Activated gamma-delta T cell (primary cell): ENCODE data around the gene ZSCAN10.

ENCODE experiments used
- DNase-seq: peaks from one replicate; lab custom pipeline; 2025; lab: John Stamatoyannopoulos, UW

The ZSCAN10 gene

DNA sequence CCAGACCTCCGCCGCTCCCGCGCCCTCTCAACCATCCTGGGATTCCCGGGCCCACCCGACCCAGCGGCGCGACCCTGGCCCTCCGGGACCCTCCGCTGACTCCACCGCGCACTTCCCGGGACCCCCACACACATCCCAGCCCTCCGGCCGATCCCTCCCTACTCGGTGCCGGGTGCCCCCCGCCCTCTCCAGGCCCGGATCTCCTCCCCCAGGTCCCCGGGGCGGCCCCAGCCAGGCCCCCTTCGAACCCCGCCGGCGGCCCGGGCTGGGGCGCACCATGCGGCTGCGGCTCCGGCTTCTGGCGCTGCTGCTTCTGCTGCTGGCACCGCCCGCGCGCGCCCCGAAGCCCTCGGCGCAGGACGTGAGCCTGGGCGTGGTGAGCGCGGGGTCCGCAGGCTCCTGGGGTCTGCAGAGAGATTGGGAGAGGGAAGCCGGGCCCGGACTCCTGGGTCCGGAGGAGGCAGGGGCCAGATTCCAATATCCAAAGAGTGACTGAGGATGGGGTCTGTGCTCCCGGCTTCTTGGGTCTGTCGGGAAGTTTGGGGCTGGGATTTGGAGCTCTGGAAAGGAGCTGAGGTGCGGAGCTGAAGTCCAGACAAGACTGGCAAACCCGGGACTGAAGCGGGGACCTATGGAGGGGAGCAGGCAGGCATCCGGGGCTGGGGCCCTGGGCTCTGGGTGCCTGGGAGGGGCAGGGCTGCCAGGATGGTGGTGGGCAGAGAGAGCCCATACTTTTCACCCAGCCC, 52.3 kb downstream of the ZSCAN10 start:
- DNase-seq: no peak

DNA sequence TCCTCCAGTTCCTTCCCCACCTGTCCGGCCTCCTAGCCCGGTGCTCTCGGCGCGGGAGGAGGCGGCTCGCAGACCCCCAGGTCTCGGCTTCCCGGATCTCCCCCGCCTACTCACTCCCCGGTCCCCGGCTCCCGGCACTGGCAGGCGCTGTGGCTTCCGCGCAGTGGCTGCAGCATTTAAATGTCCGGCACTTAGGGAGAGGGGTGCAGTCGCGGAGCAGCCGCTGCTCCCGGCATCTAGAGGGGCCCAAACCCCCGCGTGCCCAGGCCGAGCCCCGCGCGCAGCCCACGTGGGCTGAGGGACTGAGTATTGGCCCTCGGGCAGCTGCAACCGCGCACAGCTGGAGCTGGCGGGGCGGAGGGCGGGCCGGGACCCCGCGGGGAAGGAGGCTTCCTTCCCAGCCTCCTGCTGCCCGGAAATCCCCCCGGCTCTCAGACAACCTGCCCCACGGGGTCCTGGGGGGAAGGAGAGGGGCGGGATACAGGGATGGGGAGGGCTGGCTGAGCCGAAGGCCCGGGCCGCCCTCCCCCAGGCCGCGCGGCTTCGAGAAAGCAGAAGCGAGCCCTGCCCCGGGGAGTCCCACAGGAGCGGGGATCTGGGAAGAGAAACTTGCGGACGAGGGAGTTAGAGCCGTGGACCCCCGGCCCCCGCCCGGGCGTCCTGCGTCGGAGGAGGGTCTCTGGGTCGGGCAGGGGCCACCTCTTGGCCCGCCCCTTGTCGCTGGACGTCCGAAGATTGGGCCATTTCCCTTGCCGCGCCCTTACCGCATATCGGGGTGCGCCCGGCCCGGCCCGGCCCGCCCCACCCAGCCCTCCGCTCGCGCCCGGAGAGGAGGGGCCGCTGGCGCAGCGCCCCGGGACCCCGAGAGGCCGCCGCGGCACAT, 53.1 kb downstream of the ZSCAN10 start, which contains the start of gene MMP25:
MMP25 (plus strand) TSS at position 804 of the 883 bp plus-strand sequence. CDS start 357 bp downstream, outside the sequence.
- DNase-seq: no peak

DNA sequence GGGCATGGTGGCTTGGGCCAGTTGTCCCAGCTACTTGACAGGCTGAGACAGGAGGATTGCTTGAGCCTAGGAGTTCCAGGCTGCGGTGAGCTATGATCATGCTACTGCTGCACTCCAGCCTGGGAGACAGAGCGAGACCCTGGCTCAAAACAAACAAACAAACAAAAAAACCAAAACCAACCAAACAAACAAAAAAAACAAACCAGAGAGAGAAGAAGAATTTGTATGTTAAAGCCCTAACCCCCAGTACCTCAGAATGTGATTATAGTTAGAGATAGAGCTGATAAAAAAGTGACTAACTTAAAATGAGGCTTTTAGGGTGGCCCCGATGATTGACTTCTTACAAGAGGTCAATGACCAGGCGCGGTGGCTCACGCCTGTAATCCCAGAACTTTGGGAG, 54.4 kb downstream of the ZSCAN10 start:
- DNase-seq: no peak

DNA sequence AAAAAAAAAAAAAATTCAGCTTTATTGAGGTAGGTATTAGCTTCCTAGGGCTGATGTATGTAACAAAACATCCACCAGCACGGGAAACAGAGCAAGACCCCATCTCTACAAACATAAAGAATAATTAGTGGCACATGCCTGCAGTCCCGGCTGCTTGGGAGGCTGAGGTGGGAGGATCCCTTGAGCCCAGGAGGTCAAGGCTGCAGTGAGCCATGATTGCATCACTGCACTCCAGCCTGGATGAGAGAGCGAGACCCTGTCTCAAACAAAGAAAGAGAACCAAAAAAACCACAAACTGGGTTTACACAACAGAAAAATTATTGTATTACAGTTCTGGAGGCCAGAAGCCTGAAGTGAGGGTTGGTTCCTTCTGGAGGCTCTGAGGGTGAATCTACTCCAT, 56.7 kb downstream of the ZSCAN10 start:
- no peak for DNase-seq

DNA sequence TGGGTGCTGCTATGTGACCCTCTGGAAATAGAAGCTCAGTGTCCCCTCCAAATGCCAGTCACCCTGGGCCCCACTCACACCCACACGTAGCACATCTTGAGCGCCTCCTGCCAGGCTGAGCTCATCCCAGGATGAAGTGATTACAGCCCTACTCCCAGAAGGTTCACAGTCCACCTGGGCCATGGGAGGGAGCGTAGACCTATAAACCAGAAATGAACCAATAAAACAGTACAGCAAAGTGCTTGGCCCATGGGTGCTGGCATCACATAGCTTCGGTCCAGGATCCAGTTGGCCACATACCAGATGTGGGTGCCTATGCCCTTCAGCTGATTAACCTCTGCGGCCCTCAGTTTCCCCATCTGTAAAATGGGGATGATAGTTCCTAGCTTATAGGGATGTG, 60.2 kb downstream of the ZSCAN10 start:
- DNase-seq: no peak
